Measurements from ENCODE around the gene RGS3. TPM values are rescaled to one million over a fixed set of nuclear protein-coding genes. Genes with fewer than 3 reads are reported as not detected.

Gene RGS3
- polyA plus RNA-seq, 2 of the 4 experiments (the other 2 are of a cell fraction): 19.6 to 22.9 TPM

GRCh38 chr9:113454914-113455761 lies 8.4 kb upstream of the RGS3 start (continued):
- TF ChIP-seq RFX5 (IDR thresholded peaks at IDR 0.05) (no peak), GATA3 (IDR thresholded peaks at IDR 0.05; ENCODE audit: borderline replicate concordance) (no peak), MAX (IDR thresholded peaks at IDR 0.05) (no peak), JUNB (IDR thresholded peaks at IDR 0.05) (no peak), HOXB13 (CRISPR knock-in tag; IDR thresholded peaks at IDR 0.05; ENCODE audit: low read depth) (no peak), RAD21 (conservative IDR thresholded peaks at IDR 0.05 in 1 of 2, IDR thresholded peaks at IDR 0.05 in 1 of 2) (no peak), HOXA7 (CRISPR knock-in tag; IDR thresholded peaks at IDR 0.05) (no peak), EHMT2 (IDR thresholded peaks at IDR 0.05; ENCODE audit: low read depth) (no peak), CHD4 (IDR thresholded peaks at IDR 0.05; ENCODE audit: borderline replicate concordance) (no peak), POLR2A (IDR thresholded peaks at IDR 0.05; ENCODE audit: low read length) (no peak), RNF2 (IDR thresholded peaks at IDR 0.05; ENCODE audit: borderline replicate concordance, low read depth) (no peak), FOSB (CRISPR knock-in tag; IDR thresholded peaks at IDR 0.05) (no peak), FOSL2 (IDR thresholded peaks at IDR 0.05) (no peak), FOSL2 (CRISPR knock-in tag; IDR thresholded peaks at IDR 0.05) (peak; percentile 31; the same call in 1 of the 2 replicates), PHF8 (IDR thresholded peaks at IDR 0.05; ENCODE audit: borderline replicate concordance, low read depth) (no peak), NPAS2 (CRISPR knock-in tag; IDR thresholded peaks at IDR 0.05; ENCODE audit: borderline replicate concordance) (no peak), KDM1A (IDR thresholded peaks at IDR 0.05; ENCODE audit: low read depth) (no peak), MAFK (IDR thresholded peaks at IDR 0.05; ENCODE audit: partially characterized antibody) (peak; percentile 84), ZC3H11A (IDR thresholded peaks at IDR 0.05) (no peak), TP53 (CRISPR knock-in tag; IDR thresholded peaks at IDR 0.05) (no peak), HDAC2 (IDR thresholded peaks at IDR 0.05) (no peak), BHLHE40 (IDR thresholded peaks at IDR 0.05; ENCODE audit: low read depth, low read length) (no peak)
- TF ChIP-seq, protein P1, sequence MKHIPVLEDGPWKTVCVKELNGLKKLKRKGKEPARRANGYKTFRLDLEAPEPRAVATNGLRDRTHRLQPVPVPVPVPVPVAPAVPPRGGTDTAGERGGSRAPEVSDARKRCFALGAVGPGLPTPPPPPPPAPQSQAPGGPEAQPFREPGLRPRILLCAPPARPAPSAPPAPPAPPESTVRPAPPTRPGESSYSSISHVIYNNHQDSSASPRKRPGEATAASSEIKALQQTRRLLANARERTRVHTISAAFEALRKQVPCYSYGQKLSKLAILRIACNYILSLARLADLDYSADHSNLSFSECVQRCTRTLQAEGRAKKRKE (CRISPR knock-in tag; IDR thresholded peaks at IDR 0.05; ENCODE audit: low read depth): peak; percentile 28; the same call in 1 of the 2 replicates
- TF ChIP-seq, protein P2, sequence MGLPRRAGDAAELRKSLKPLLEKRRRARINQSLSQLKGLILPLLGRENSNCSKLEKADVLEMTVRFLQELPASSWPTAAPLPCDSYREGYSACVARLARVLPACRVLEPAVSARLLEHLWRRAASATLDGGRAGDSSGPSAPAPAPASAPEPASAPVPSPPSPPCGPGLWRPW (IDR thresholded peaks at IDR 0.05): no peak
- TF ChIP-seq, protein P3, sequence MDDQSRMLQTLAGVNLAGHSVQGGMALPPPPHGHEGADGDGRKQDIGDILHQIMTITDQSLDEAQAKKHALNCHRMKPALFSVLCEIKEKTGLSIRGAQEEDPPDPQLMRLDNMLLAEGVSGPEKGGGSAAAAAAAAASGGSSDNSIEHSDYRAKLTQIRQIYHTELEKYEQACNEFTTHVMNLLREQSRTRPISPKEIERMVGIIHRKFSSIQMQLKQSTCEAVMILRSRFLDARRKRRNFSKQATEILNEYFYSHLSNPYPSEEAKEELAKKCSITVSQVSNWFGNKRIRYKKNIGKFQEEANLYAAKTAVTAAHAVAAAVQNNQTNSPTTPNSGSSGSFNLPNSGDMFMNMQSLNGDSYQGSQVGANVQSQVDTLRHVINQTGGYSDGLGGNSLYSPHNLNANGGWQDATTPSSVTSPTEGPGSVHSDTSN (IDR thresholded peaks at IDR 0.05): no peak

DNA sequence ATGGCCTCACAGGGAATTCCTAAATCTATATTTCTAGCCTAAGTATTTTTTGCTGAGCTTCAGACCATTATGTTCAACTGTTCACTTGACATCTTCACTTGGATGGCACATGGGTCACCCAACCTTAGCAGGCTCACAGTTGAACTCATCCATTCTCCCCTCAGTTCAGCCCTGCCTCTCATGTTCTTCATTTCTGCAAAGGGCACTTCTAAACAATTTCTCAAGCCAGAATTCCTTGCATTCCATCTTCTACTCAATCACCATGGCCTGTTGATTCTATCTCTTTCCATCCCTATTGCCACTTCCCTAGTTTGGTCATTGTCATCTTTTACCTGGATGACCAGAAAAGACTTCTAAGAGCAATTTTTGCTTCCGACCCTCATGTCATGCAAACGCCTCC lies 7.3 kb upstream of the RGS3 start:
- Histone ChIP-seq H3K4me1 (peaks cover 20% of the 10 kb centered on the region), H3K27ac (peak overlapping the region; percentile 68 to 85; a peak in 5 of 6 replicates), H3K4me2 (no peak overlapping the region), H3K9me3 (no peaks in the 10 kb centered on the region), H3K4me3 (no peak overlapping the region)
- ATAC-seq: peak in 1 of 2 experiments; percentile 44; a peak in 3 of 6 replicates
- DNase-seq (ENCODE audit: low read depth in 1 of 2, low spot score in 1 of 2): no peak
- no peak for FAIRE-seq
- ChIA-PET CTCF (interaction anchor here (5.5 to 6.8 kb wide), 3 partner anchors 10 to 200 kb away, joined by 43 to 72 read pairs (median 59); no protein-coding TSS in a partner anchor), POLR2A (no interaction called here)
- 88% methylated on average over 2 of the region's 2 CpGs for WGBS (ENCODE audit: missing lambda C conversion rate)
- TF ChIP-seq KDM5A (IDR thresholded peaks at IDR 0.05) (no peak), MAZ (IDR thresholded peaks at IDR 0.05; ENCODE audit: borderline replicate concordance, low read depth, low read length) (no peak), GATA3 (IDR thresholded peaks at IDR 0.05; ENCODE audit: borderline replicate concordance) (no peak), ZSCAN20 (CRISPR knock-in tag; IDR thresholded peaks at IDR 0.05) (no peak), RNF2 (IDR thresholded peaks at IDR 0.05; ENCODE audit: borderline replicate concordance, low read depth) (no peak), CBX8 (IDR thresholded peaks at IDR 0.05) (no peak), CBX2 (IDR thresholded peaks at IDR 0.05; ENCODE audit: borderline replicate concordance, low read depth) (no peak), HOXB13 (CRISPR knock-in tag; IDR thresholded peaks at IDR 0.05; ENCODE audit: low read depth) (no peak), SMC3 (IDR thresholded peaks at IDR 0.05) (no peak), CHD2 (IDR thresholded peaks at IDR 0.05; ENCODE audit: low read length, partially characterized antibody) (no peak), HDAC2 (IDR thresholded peaks at IDR 0.05) (no peak)

Measured in A549 (cell line).